Measurements from ENCODE around the gene ISM1. TPM values are rescaled to one million over a fixed set of nuclear protein-coding genes. Genes with fewer than 3 reads are reported as not detected.

The ISM1 gene
- total and polyA plus RNA-seq, 2 of the 13 experiments (the other 11 are each of a cell fraction or from before 2014, with no cell fraction given), result 0.40 to 1.4 TPM

- TF ChIP-seq ZFAT (CRISPR knock-in tag; conservative IDR thresholded peaks at IDR 0.05) (no peak), ZNF276 (CRISPR knock-in tag; IDR thresholded peaks at IDR 0.05; ENCODE audit: low read depth) (no peak), IRF2 (CRISPR knock-in tag; IDR thresholded peaks at IDR 0.05) (peak; percentile 98), ZNF326 (CRISPR knock-in tag; IDR thresholded peaks at IDR 0.05; ENCODE audit: borderline replicate concordance) (no peak), NFKBIZ (CRISPR knock-in tag; IDR thresholded peaks at IDR 0.05) (peak; percentile 97), NR3C1 (CRISPR knock-in tag; IDR thresholded peaks at IDR 0.05) (no peak), THRA (CRISPR knock-in tag; IDR thresholded peaks at IDR 0.05; ENCODE audit: borderline replicate concordance) (peak; percentile 98), ZBTB7A (CRISPR knock-in tag; IDR thresholded peaks at IDR 0.05) (no peak), ZNF577 (CRISPR knock-in tag; IDR thresholded peaks at IDR 0.05; ENCODE audit: borderline replicate concordance, low read depth) (no peak), ZNF20 (CRISPR knock-in tag; IDR thresholded peaks at IDR 0.05) (no peak), IKZF1 (IDR thresholded peaks at IDR 0.05) (no peak), PRPF4 (IDR thresholded peaks at IDR 0.05; ENCODE audit: low read depth, low read length, poor library complexity, severe bottlenecking) (no peak), SNRNP70 (IDR thresholded peaks at IDR 0.05; ENCODE audit: low read depth, low read length) (no peak), ZBTB33 (CRISPR knock-in tag; IDR thresholded peaks at IDR 0.05) (peak; percentile 71; the same call in 1 of the 2 replicates), PITX1 (CRISPR knock-in tag; IDR thresholded peaks at IDR 0.05) (peak; percentile 98), TARDBP (CRISPR knock-in tag; IDR thresholded peaks at IDR 0.05) (peak; percentile 98), LCORL (IDR thresholded peaks at IDR 0.05) (peak; percentile 91), LCORL (CRISPR knock-in tag; IDR thresholded peaks at IDR 0.05) (peak; percentile 99), MAFK (conservative IDR thresholded peaks at IDR 0.05 in 1 of 2, IDR thresholded peaks at IDR 0.05 in 1 of 2; ENCODE audit: low read length in 2 of 2) (peak in 1 of 2 experiments; percentile 22; a peak in 2 of 4 replicates), SAP130 (CRISPR knock-in tag; IDR thresholded peaks at IDR 0.05; ENCODE audit: low read depth) (peak; percentile 93), REPIN1 (CRISPR knock-in tag; IDR thresholded peaks at IDR 0.05; ENCODE audit: borderline replicate concordance, low read depth) (peak; percentile 90), ZKSCAN8 (CRISPR knock-in tag; IDR thresholded peaks at IDR 0.05; ENCODE audit: borderline replicate concordance) (peak; percentile 97)
- TF ChIP-seq, protein P1, sequence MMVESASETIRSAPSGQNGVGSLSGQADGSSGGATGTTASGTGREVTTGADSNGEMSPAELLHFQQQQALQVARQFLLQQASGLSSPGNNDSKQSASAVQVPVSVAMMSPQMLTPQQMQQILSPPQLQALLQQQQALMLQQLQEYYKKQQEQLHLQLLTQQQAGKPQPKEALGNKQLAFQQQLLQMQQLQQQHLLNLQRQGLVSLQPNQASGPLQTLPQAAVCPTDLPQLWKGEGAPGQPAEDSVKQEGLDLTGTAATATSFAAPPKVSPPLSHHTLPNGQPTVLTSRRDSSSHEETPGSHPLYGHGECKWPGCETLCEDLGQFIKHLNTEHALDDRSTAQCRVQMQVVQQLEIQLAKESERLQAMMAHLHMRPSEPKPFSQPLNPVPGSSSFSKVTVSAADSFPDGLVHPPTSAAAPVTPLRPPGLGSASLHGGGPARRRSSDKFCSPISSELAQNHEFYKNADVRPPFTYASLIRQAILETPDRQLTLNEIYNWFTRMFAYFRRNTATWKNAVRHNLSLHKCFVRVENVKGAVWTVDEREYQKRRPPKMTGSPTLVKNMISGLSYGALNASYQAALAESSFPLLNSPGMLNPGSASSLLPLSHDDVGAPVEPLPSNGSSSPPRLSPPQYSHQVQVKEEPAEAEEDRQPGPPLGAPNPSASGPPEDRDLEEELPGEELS (CRISPR knock-in tag; IDR thresholded peaks at IDR 0.05), result peak; percentile 98
- TF ChIP-seq, protein P2, sequence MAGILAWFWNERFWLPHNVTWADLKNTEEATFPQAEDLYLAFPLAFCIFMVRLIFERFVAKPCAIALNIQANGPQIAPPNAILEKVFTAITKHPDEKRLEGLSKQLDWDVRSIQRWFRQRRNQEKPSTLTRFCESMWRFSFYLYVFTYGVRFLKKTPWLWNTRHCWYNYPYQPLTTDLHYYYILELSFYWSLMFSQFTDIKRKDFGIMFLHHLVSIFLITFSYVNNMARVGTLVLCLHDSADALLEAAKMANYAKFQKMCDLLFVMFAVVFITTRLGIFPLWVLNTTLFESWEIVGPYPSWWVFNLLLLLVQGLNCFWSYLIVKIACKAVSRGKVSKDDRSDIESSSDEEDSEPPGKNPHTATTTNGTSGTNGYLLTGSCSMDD (CRISPR knock-in tag; IDR thresholded peaks at IDR 0.05), result no peak
Measured at GRCh38 chr20:13243826-13244376, 22.8 kb downstream of the ISM1 start (continued).

Measured in HepG2 (cell line).